ENCODE data around the gene DNAH2. TPM values are rescaled to one million over a fixed set of nuclear protein-coding genes. Genes with fewer than 3 reads are reported as not detected.

Gene DNAH2
- total RNA-seq, 1 donor from 2014 or later = 0.04 TPM

GRCh38 chr17:7837408-7838088 is 120.0 kb downstream of the DNAH2 start:
- no peak for TF ChIP-seq CTCF (IDR thresholded peaks at IDR 0.05; ENCODE audit: insufficient read depth, low read length, poor library complexity, severe bottlenecking)
- DNase-seq (ENCODE audit: low read depth) = no peak
- Histone ChIP-seq H3K36me3 (ENCODE audit: control insufficient read depth, insufficient read depth, low read length) (peaks cover 2% of the 10 kb centered on the region), H3K27me3 (ENCODE audit: control insufficient read depth, insufficient read depth, low read length) (no peaks in the 10 kb centered on the region), H3K4me3 (ENCODE audit: low read depth, low read length) (peak overlapping the region; percentile 68)

GRCh38 chr17:7838090-7839075 is 120.8 kb downstream of the DNAH2 start:
- TF ChIP-seq CTCF (IDR thresholded peaks at IDR 0.05; ENCODE audit: insufficient read depth, low read length, poor library complexity, severe bottlenecking) = no peak
- Histone ChIP-seq H3K27me3 (ENCODE audit: control insufficient read depth, insufficient read depth, low read length) (no peaks in the 10 kb centered on the region), H3K4me3 (ENCODE audit: low read depth, low read length) (peak overlapping the region; percentile 68), H3K36me3 (ENCODE audit: control insufficient read depth, insufficient read depth, low read length) (peaks cover 2% of the 10 kb centered on the region)
- no peak for DNase-seq (ENCODE audit: low read depth)

GRCh38 chr17:7839190-7839875 is 121.8 kb downstream of the DNAH2 start:
- no peaks in the 10 kb centered on the region for H3K27me3 ChIP-seq (ENCODE audit: control insufficient read depth, insufficient read depth, low read length)
- no peak overlapping the region for H3K4me3 ChIP-seq (ENCODE audit: low read depth, low read length)
- H3K36me3 ChIP-seq (ENCODE audit: control insufficient read depth, insufficient read depth, low read length) = peaks cover 2% of the 10 kb centered on the region
- no peak for TF ChIP-seq CTCF (IDR thresholded peaks at IDR 0.05; ENCODE audit: insufficient read depth, low read length, poor library complexity, severe bottlenecking)
- no peak for DNase-seq (ENCODE audit: low read depth)

- H3K27me3 ChIP-seq (ENCODE audit: control insufficient read depth, insufficient read depth, low read length) = no peaks in the 10 kb centered on the region
- no peak for TF ChIP-seq CTCF (IDR thresholded peaks at IDR 0.05; ENCODE audit: insufficient read depth, low read length, poor library complexity, severe bottlenecking)
- H3K4me3 ChIP-seq (ENCODE audit: low read depth, low read length) = no peak overlapping the region
- peaks cover 2% of the 10 kb centered on the region for H3K36me3 ChIP-seq (ENCODE audit: control insufficient read depth, insufficient read depth, low read length)
- DNase-seq (ENCODE audit: low read depth) = no peak
Measured at GRCh38 chr17:7839876-7840261, 122.3 kb downstream of the DNAH2 start.

- DNase-seq (ENCODE audit: low read depth) = no peak
- Histone ChIP-seq H3K36me3 (ENCODE audit: control insufficient read depth, insufficient read depth, low read length) (peaks cover 2% of the 10 kb centered on the region), H3K27me3 (ENCODE audit: control insufficient read depth, insufficient read depth, low read length) (no peaks in the 10 kb centered on the region), H3K4me3 (ENCODE audit: low read depth, low read length) (no peak overlapping the region)
- TF ChIP-seq CTCF (IDR thresholded peaks at IDR 0.05; ENCODE audit: insufficient read depth, low read length, poor library complexity, severe bottlenecking) = no peak
Measured at GRCh38 chr17:7840441-7840840, 122.9 kb downstream of the DNAH2 start.
